Liver (tissue), 9 donors: ENCODE data around the gene ATXN1. TPM values are rescaled to one million over a fixed set of nuclear protein-coding genes. Genes with fewer than 3 reads are reported as not detected.

ENCODE experiments used
- DNase-seq: peaks from one replicate; pipeline ENCODE4 v3.0.0-alpha.2; 2017; ENCODE audit warnings: low spot score
- H3K27ac ChIP-seq, 2 donors: one replicate each; pipeline ENCODE4 v1.7.0; 2013; ENCODE audit warnings: inconsistent platforms in 2 of 2, low read length in 2 of 2, control low read depth in 1 of 2, low read depth in 1 of 2, mild to moderate bottlenecking in 1 of 2
- H3K27me3 ChIP-seq, 4 donors: one replicate each; pipeline versions ENCODE4 v1.6.1 to v1.7.0; 2013; ENCODE audit warnings: low read length in 3 of 4, inconsistent platforms in 1 of 4, mild to moderate bottlenecking in 1 of 4, moderate library complexity in 1 of 4; ENCODE audit not compliant: control insufficient read depth in 4 of 4, insufficient read depth in 4 of 4
- H3K36me3 ChIP-seq, 4 donors: one replicate each; pipeline versions ENCODE4 v1.6.1 to v1.7.0; 2013; ENCODE audit warnings: low read length in 3 of 4, mild to moderate bottlenecking in 3 of 4, low read depth in 1 of 4, moderate library complexity in 1 of 4; ENCODE audit not compliant: control insufficient read depth in 4 of 4, insufficient read depth in 3 of 4
- H3K4me1 ChIP-seq, 4 donors: one replicate each; pipeline versions ENCODE4 v1.6.1 to v1.7.0; 2013; ENCODE audit warnings: low read length in 3 of 4, mild to moderate bottlenecking in 3 of 4, moderate library complexity in 1 of 4; ENCODE audit not compliant: control insufficient read depth in 4 of 4, insufficient read depth in 4 of 4
- H3K4me3 ChIP-seq, 3 donors: one replicate each; pipeline versions ENCODE4 v1.6.1 to v1.7.0; 2013; ENCODE audit warnings: low read length in 3 of 3, control low read depth in 1 of 3, low read depth in 1 of 3, mild to moderate bottlenecking in 1 of 3
- H3K9ac ChIP-seq, 2 donors: one replicate each; pipeline ENCODE4 v1.7.0; 2013; ENCODE audit warnings: low read length in 2 of 2, mild to moderate bottlenecking in 2 of 2, moderate library complexity in 2 of 2, control low read depth in 1 of 2, low read depth in 1 of 2
- H3K9me3 ChIP-seq, 4 donors: one replicate each; pipeline versions ENCODE4 v1.6.1 to v1.7.0; 2013; ENCODE audit warnings: low read length in 3 of 4; ENCODE audit not compliant: control insufficient read depth in 4 of 4
- ATF3 ChIP-seq: IDR thresholded peaks from 2 replicates; pipeline ENCODE4 v1.6.1; 2016; ENCODE audit warnings: antibody characterized with exemption
- CTCF ChIP-seq: fragments of 150-350 bp; IDR thresholded peaks from 2 replicates; pipeline ENCODE4 v1.5.1; 2017; ENCODE audit warnings: improper control_type of control experiment, low read depth, low read length; ENCODE audit not compliant: missing input control
- EGR1 ChIP-seq, 2 donors: IDR thresholded peaks; 2 replicates each; pipeline ENCODE4 v1.6.1; 2016 to 2018; ENCODE audit warnings: antibody characterized with exemption in 2 of 2, low read depth in 2 of 2
- FOXA1 ChIP-seq: IDR thresholded peaks from 2 replicates; pipeline ENCODE4 v1.6.1; 2016; ENCODE audit warnings: antibody characterized with exemption
- FOXA2 ChIP-seq: IDR thresholded peaks from 2 replicates; pipeline ENCODE4 v1.6.1; 2016; ENCODE audit warnings: antibody characterized with exemption
- GABPA ChIP-seq, 2 donors: IDR thresholded peaks in 1 of 2; conservative IDR thresholded peaks in 1 of 2; 2 replicates each; pipeline ENCODE4 v1.6.1; 2016; ENCODE audit warnings: antibody characterized with exemption in 2 of 2, mild to moderate bottlenecking in 1 of 2, moderate library complexity in 1 of 2
- HNF4A ChIP-seq, 2 donors: conservative IDR thresholded peaks; 2 replicates each; pipeline ENCODE4 v1.6.1; 2016; ENCODE audit warnings: antibody characterized with exemption in 2 of 2, mild to moderate bottlenecking in 2 of 2
- HNF4G ChIP-seq: IDR thresholded peaks from 2 replicates; pipeline ENCODE4 v1.6.1; 2016; ENCODE audit warnings: antibody characterized with exemption
- JUND ChIP-seq, 2 donors: IDR thresholded peaks; 2 replicates each; pipeline ENCODE4 v1.6.1; 2016; ENCODE audit warnings: antibody characterized with exemption in 2 of 2
- MAX ChIP-seq: IDR thresholded peaks from 2 replicates; pipeline ENCODE4 v1.6.1; 2016; ENCODE audit warnings: antibody characterized with exemption
- NR2F2 ChIP-seq: IDR thresholded peaks from 2 replicates; pipeline ENCODE4 v1.6.1; 2016; ENCODE audit warnings: antibody characterized with exemption
- RAD21 ChIP-seq, 2 donors: IDR thresholded peaks; 2 replicates each; pipeline ENCODE4 v1.6.1; 2016; ENCODE audit warnings: antibody characterized with exemption in 2 of 2, mild to moderate bottlenecking in 2 of 2
- REST ChIP-seq: IDR thresholded peaks from 2 replicates; pipeline ENCODE4 v1.6.1; 2016; ENCODE audit warnings: antibody characterized with exemption, mild to moderate bottlenecking
- RXRA ChIP-seq, 2 donors: IDR thresholded peaks; 2 replicates each; pipeline ENCODE4 v1.6.1; 2017 to 2018; ENCODE audit warnings: antibody characterized with exemption in 2 of 2, mild to moderate bottlenecking in 1 of 2
- SP1 ChIP-seq: IDR thresholded peaks from 2 replicates; pipeline ENCODE4 v1.6.1; 2018; ENCODE audit warnings: antibody characterized with exemption, mild to moderate bottlenecking
- TAF1 ChIP-seq: conservative IDR thresholded peaks from 2 replicates; pipeline ENCODE4 v1.6.1; 2016; ENCODE audit warnings: antibody characterized with exemption, mild to moderate bottlenecking
- YY1 ChIP-seq: IDR thresholded peaks from 2 replicates; pipeline ENCODE4 v1.6.1; 2016; ENCODE audit warnings: antibody characterized with exemption, mild to moderate bottlenecking
- ZBTB33 ChIP-seq: IDR thresholded peaks from 2 replicates; pipeline ENCODE4 v1.6.1; 2016; ENCODE audit warnings: antibody characterized with exemption
- WGBS: extraction: QIAGEN DNeasy Blood & Tissue Kit; methylation state at CpG from one replicate; pipeline ENCODE4 v1.1.7; 2013; 5-methylcytosine and 5-hydroxymethylcytosine counted together
- polyA plus RNA-seq, 2 donors: library from polyadenylated mRNA; stranded (reverse) in 1 of 2; unstranded in 1 of 2; fragments of 200-250 nt in 1 of 2; fragments of >200 nt in 1 of 2; fragmentation: Nextera tagmentation in 1 of 2; extraction: Ambion mirVana in 1 of 2; gene quantifications; one replicate each; pipeline versions ENCODE4 v1.2.1 to v1.2.3, GENCODE V29; 2013 to 2015
- total RNA-seq, 2 donors: library from RNA; depleted of rRNA; stranded (reverse); fragments of >200 nt; gene quantifications; one replicate each; pipeline ENCODE4 v1.2.3, GENCODE V29; 2014
- donor health status: healthy.
- donor health status: healthy.
- donor health status: healthy.
- donor health status: healthy.
- donor health status: healthy.

ATXN1 gene
- total and polyA plus RNA-seq, 4 donors = 4.3 to 29.7 (median 8.2) TPM

- Histone ChIP-seq H3K27ac (no peak overlapping the region), H3K4me3 (no peak overlapping the region), H3K36me3 (peaks cover 0 to 3% (median 0%) of the 10 kb centered on the region in 4 donors), H3K9me3 (no peaks in the 10 kb centered on the region), H3K9ac (no peak overlapping the region), H3K4me1 (peaks cover 0 to 8% (median 6%) of the 10 kb centered on the region in 4 donors), H3K27me3 (no peaks in the 10 kb centered on the region)
- WGBS = 94% methylated on average over 4 of the region's 4 CpGs
- DNase-seq = no peak
- TF ChIP-seq MAX (no peak), REST (no peak), ATF3 (no peak), TAF1 (no peak), NR2F2 (no peak), RXRA (IDR thresholded peaks at IDR 0.05) (no peak), SP1 (no peak), GABPA (IDR thresholded peaks at IDR 0.05 in 1 of 2, conservative IDR thresholded peaks at IDR 0.05 in 1 of 2) (no peak), HNF4G (no peak), EGR1 (IDR thresholded peaks at IDR 0.05; ENCODE audit: low read depth in 2 of 2) (no peak)
Observed at GRCh38 chr6:16647422-16647821, 113.8 kb downstream of the ATXN1 start.

- Histone ChIP-seq H3K36me3 (no peaks in the 10 kb centered on the region), H3K9me3 (no peaks in the 10 kb centered on the region), H3K27me3 (no peaks in the 10 kb centered on the region), H3K4me3 (no peak overlapping the region), H3K9ac (no peak overlapping the region), H3K27ac (peak overlapping the region; percentile 46 to 51), H3K4me1 (peaks cover 0 to 8% (median 6%) of the 10 kb centered on the region in 4 donors)
- 52% methylated on average over 8 of the region's 8 CpGs for WGBS
- no peak for DNase-seq
- TF ChIP-seq RAD21 (IDR thresholded peaks at IDR 0.05) (peak; percentile 40 to 55), FOXA2 (no peak), HNF4A (conservative IDR thresholded peaks at IDR 0.05) (peak; percentile 95 to 96), YY1 (peak; percentile 47), ATF3 (no peak), NR2F2 (peak; percentile 97), JUND (IDR thresholded peaks at IDR 0.05) (peak in 1 of 2 donors; percentile 63), FOXA1 (peak; percentile 26), CTCF (no peak), EGR1 (IDR thresholded peaks at IDR 0.05; ENCODE audit: low read depth in 2 of 2) (no peak), ZBTB33 (peak; percentile 48), RXRA (IDR thresholded peaks at IDR 0.05) (peak; percentile 90 to 92), MAX (peak; percentile 60), TAF1 (no peak), GABPA (IDR thresholded peaks at IDR 0.05 in 1 of 2, conservative IDR thresholded peaks at IDR 0.05 in 1 of 2) (no peak), SP1 (peak; percentile 66), REST (no peak), HNF4G (peak; percentile 78)
Observed at GRCh38 chr6:16644540-16645250, 116.6 kb downstream of the ATXN1 start.
